Aorta (tissue), 5 donors: ENCODE measurements around the gene COBLL1. TPM values are rescaled to one million over a fixed set of nuclear protein-coding genes. Genes with fewer than 3 reads are reported as not detected.

Experiments used
- ATAC-seq: fragments of 200-7000 bp; cut with Tn5 transposase; one replicate; pipeline ENCODE4 v1.9.1; 2022; ENCODE audit warnings: moderate library complexity; ENCODE audit not compliant: low FRiP score
- DNase-seq, 2 donors: peaks; one replicate each; pipeline ENCODE4 v3.0.0-alpha.2; 2020
- H3K27ac ChIP-seq, 2 donors: one replicate each; pipeline ENCODE4 v1.5.1; 2013; ENCODE audit warnings: low read length in 2 of 2, mild to moderate bottlenecking in 2 of 2, moderate library complexity in 2 of 2, control low read depth in 1 of 2, inconsistent platforms in 1 of 2, low read depth in 1 of 2
- H3K27me3 ChIP-seq, 2 donors: one replicate each; pipeline ENCODE4 v1.6.1; 2013; ENCODE audit warnings: control low read depth in 1 of 2, low read length in 1 of 2, mild to moderate bottlenecking in 1 of 2, moderate library complexity in 1 of 2; ENCODE audit not compliant: insufficient read depth in 2 of 2, control insufficient read depth in 1 of 2
- H3K36me3 ChIP-seq, 2 donors: one replicate each; pipeline ENCODE4 v1.6.1; 2013; ENCODE audit warnings: control low read depth in 1 of 2, low read length in 1 of 2, mild to moderate bottlenecking in 1 of 2; ENCODE audit not compliant: insufficient read depth in 2 of 2, control insufficient read depth in 1 of 2
- H3K4me1 ChIP-seq, 2 donors: one replicate each; pipeline ENCODE4 v1.6.1; 2013; ENCODE audit warnings: low read length in 2 of 2, control low read depth in 1 of 2, mild to moderate bottlenecking in 1 of 2, moderate library complexity in 1 of 2; ENCODE audit not compliant: insufficient read depth in 2 of 2, control insufficient read depth in 1 of 2
- H3K4me3 ChIP-seq, 2 donors: one replicate each; pipeline ENCODE4 v1.5.1; 2013; ENCODE audit warnings: low read length in 2 of 2, control low read depth in 1 of 2, mild to moderate bottlenecking in 1 of 2
- H3K9me3 ChIP-seq: one replicate; pipeline ENCODE4 v1.6.1; 2013; ENCODE audit warnings: mild to moderate bottlenecking, low read length; ENCODE audit not compliant: control insufficient read depth
- WGBS, 2 donors: extraction: QIAGEN DNeasy Blood & Tissue Kit; methylation state at CpG; one replicate each; pipeline ENCODE4 v1.1.7; 2013; 5-methylcytosine and 5-hydroxymethylcytosine counted together
- intact Hi-C, 2 donors: fragments of 100-400 bp; cut with DNase I; formaldehyde crosslinking; loops; one replicate each; pipeline versions ENCODE4 v1.14.2 to v1.15.0; 2022
- polyA plus RNA-seq, 2 donors: library from polyadenylated mRNA; stranded (reverse); fragments of 200-250 nt; gene quantifications; one replicate each; pipeline ENCODE4 v1.2.3, GENCODE V29; 2013
- total RNA-seq, 2 donors: library from RNA; stranded (reverse); fragmentation: NEBNext Ultra II Directional; extraction: Animal tissue kit (Norgen Biotek cat#: 25700); gene quantifications; one replicate each; pipeline ENCODE4 v1.2.1, GENCODE V29; 2021
- donor health status: healthy with polysubstance abuse.
- donor health status: Bipolar disorder and iron deficiency.
- donor health status: DM: no; HTN: no; CAD: no.
- donor health status: DM: no; HTN: no; CAD: no.
- donor health status: DM: yes; HTN: yes; CAD: no.

COBLL1 gene
- total and polyA plus RNA-seq, 4 donors = 20.2 to 101 (median 42.8) TPM

GRCh38 chr2:164803776-164804466 lies 37.7 kb downstream of the COBLL1 start:
- no peak for DNase-seq
- H3K4me1 ChIP-seq = peaks cover 2 to 3% of the 10 kb centered on the region in 2 donors
- no peak overlapping the region for H3K4me3 ChIP-seq
- no peaks in the 10 kb centered on the region for H3K9me3 ChIP-seq
- no peaks in the 10 kb centered on the region for H3K27me3 ChIP-seq
- intact Hi-C loops = no loop called here
- no peaks in the 10 kb centered on the region for H3K36me3 ChIP-seq
- WGBS, 2 donors = 44 to 45% methylated on average over 4 of the region's 4 CpGs
- H3K27ac ChIP-seq = peak overlapping the region; percentile 22 to 82
- ATAC-seq = no peak

GRCh38 chr2:164802095-164802707 lies 39.4 kb downstream of the COBLL1 start:
- H3K27me3 ChIP-seq = no peaks in the 10 kb centered on the region
- no peaks in the 10 kb centered on the region for H3K9me3 ChIP-seq
- intact Hi-C loops = no loop called here
- H3K4me3 ChIP-seq = no peak overlapping the region
- H3K4me1 ChIP-seq = peaks cover 2 to 3% of the 10 kb centered on the region in 2 donors
- ATAC-seq (no peak), DNase-seq (no peak)
- no peak overlapping the region for H3K27ac ChIP-seq
- WGBS, 2 donors = 43 to 56% methylated on average over 1 of the region's 1 CpG
- H3K36me3 ChIP-seq = no peaks in the 10 kb centered on the region

GRCh38 chr2:164800572-164800971 lies 41.1 kb downstream of the COBLL1 start:
- Histone ChIP-seq H3K27me3 (no peaks in the 10 kb centered on the region), H3K9me3 (no peaks in the 10 kb centered on the region), H3K4me3 (no peak overlapping the region), H3K36me3 (no peaks in the 10 kb centered on the region), H3K4me1 (peaks cover 3 to 5% of the 10 kb centered on the region in 2 donors), H3K27ac (no peak overlapping the region)
- ATAC-seq (no peak), DNase-seq (no peak)
- intact Hi-C loops = no loop called here
- 97 to 98% methylated on average over 3 of the region's 3 CpGs for WGBS, 2 donors

GRCh38 chr2:164797627-164798026 lies 44.0 kb downstream of the COBLL1 start:
- intact Hi-C loops = loop anchor here in 1 of 2 donors (5.0 kb wide), 1 partner anchor 40 kb away; no protein-coding TSS in a partner anchor
- no peak for ATAC-seq
- Histone ChIP-seq H3K4me3 (no peak overlapping the region), H3K4me1 (peaks cover 1 to 15% of the 10 kb centered on the region in 2 donors), H3K36me3 (no peaks in the 10 kb centered on the region), H3K27ac (no peak overlapping the region), H3K27me3 (no peaks in the 10 kb centered on the region), H3K9me3 (no peaks in the 10 kb centered on the region)
- no peak for DNase-seq
- WGBS, 2 donors = 68 to 70% methylated on average over 1 of the region's 1 CpG

- Histone ChIP-seq H3K4me3 (no peak overlapping the region), H3K4me1 (peaks cover 2 to 16% of the 10 kb centered on the region in 2 donors), H3K27me3 (no peaks in the 10 kb centered on the region), H3K27ac (no peak overlapping the region), H3K9me3 (no peaks in the 10 kb centered on the region), H3K36me3 (no peaks in the 10 kb centered on the region)
- intact Hi-C loops = loop anchor here in 1 of 2 donors (5.0 kb wide), 1 partner anchor 40 kb away; no protein-coding TSS in a partner anchor
- WGBS, 2 donors = 94 to 97% methylated on average over 2 of the region's 2 CpGs
- DNase-seq (no peak), ATAC-seq (no peak)
These were observed 44.6 kb downstream of the COBLL1 start for GRCh38 chr2:164796999-164797398.

- WGBS, 2 donors = 39 to 48% methylated on average over 4 of the region's 4 CpGs
- intact Hi-C loops = loop anchor here in 1 of 2 donors (5.0 kb wide), 2 partner anchors 42 to 43 kb away; no protein-coding TSS in a partner anchor
- H3K27me3 ChIP-seq = no peaks in the 10 kb centered on the region
- H3K36me3 ChIP-seq = no peaks in the 10 kb centered on the region
- H3K4me3 ChIP-seq = peak overlapping the region in 1 of 2 donors; percentile 8
- H3K27ac ChIP-seq = peak overlapping the region; percentile 12 to 43
- H3K9me3 ChIP-seq = no peaks in the 10 kb centered on the region
- ATAC-seq (no peak), DNase-seq (no peak)
- H3K4me1 ChIP-seq = peaks cover 4 to 16% of the 10 kb centered on the region in 2 donors
These were observed 47.0 kb downstream of the COBLL1 start for GRCh38 chr2:164794432-164795231.

- intact Hi-C loops = loop anchor here in 1 of 2 donors (5.0 kb wide), 1 partner anchor 42 kb away; no protein-coding TSS in a partner anchor
- Histone ChIP-seq H3K4me1 (peaks cover 4 to 17% of the 10 kb centered on the region in 2 donors), H3K27me3 (no peaks in the 10 kb centered on the region), H3K27ac (peak overlapping the region in 1 of 2 donors; percentile 43), H3K4me3 (no peak overlapping the region), H3K36me3 (no peaks in the 10 kb centered on the region), H3K9me3 (no peaks in the 10 kb centered on the region)
- ATAC-seq (no peak), DNase-seq (no peak)
These were observed 47.6 kb downstream of the COBLL1 start for GRCh38 chr2:164794016-164794415.

GRCh38 chr2:164793529-164793928 lies 48.1 kb downstream of the COBLL1 start:
- Histone ChIP-seq H3K4me1 (peaks cover 5 to 19% of the 10 kb centered on the region in 2 donors), H3K27me3 (no peaks in the 10 kb centered on the region), H3K36me3 (no peaks in the 10 kb centered on the region), H3K9me3 (no peaks in the 10 kb centered on the region), H3K27ac (no peak overlapping the region), H3K4me3 (no peak overlapping the region)
- intact Hi-C loops = loop anchor here in 1 of 2 donors (5.0 kb wide), 1 partner anchor 41 kb away; no protein-coding TSS in a partner anchor
- DNase-seq (no peak), ATAC-seq (no peak)
- WGBS, 2 donors = 76 to 79% methylated on average over 1 of the region's 1 CpG
